Measurements from ENCODE around the gene KIF6.

Gene KIF6

DNA sequence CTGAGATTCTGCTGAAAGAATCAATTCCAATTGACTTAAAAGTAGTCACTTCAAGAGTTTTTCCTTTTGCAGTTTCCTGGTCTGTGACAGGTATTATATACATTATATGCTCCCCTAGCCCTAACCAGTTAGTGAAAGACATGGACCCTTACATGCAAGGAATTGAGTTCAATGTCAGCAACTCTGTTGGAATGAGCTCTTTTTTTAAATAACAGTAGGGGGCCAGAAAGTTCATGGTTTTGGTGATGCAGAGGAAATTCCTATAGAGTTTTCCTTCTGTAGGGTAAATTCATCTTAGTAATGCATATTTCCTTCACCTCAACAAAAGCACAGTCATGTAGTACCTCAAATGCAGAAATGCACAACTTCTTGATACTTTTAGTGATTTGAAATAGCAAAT, 172.2 kb downstream of the KIF6 start:
- no peak for DNase-seq (ENCODE audit: extremely low read depth, low read depth)
- TF ChIP-seq, protein P1, sequence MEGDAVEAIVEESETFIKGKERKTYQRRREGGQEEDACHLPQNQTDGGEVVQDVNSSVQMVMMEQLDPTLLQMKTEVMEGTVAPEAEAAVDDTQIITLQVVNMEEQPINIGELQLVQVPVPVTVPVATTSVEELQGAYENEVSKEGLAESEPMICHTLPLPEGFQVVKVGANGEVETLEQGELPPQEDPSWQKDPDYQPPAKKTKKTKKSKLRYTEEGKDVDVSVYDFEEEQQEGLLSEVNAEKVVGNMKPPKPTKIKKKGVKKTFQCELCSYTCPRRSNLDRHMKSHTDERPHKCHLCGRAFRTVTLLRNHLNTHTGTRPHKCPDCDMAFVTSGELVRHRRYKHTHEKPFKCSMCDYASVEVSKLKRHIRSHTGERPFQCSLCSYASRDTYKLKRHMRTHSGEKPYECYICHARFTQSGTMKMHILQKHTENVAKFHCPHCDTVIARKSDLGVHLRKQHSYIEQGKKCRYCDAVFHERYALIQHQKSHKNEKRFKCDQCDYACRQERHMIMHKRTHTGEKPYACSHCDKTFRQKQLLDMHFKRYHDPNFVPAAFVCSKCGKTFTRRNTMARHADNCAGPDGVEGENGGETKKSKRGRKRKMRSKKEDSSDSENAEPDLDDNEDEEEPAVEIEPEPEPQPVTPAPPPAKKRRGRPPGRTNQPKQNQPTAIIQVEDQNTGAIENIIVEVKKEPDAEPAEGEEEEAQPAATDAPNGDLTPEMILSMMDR (IDR thresholded peaks at IDR 0.05; ENCODE audit: low read depth, low read length), result no peak

DNA sequence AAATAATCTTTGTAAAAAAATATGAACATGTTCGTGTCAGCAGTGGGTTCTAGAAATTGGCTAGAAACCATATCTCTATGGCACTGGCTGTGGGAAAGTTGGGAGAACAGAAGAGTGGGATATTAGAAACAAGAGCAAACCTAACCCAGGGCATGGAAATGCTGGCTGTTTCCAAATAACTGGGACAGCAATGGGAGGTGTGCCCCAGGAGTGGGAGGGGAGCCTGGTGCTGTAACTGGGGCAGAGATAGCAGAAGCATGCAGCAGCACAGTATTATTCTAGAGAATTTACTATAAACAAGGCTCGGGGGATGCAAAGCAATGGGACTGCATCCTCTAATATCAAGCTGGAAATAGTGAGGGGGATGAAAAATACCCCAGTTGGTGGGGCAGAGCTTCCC, 175.0 kb downstream of the KIF6 start:
- no peak for DNase-seq (ENCODE audit: extremely low read depth, low read depth)
- TF ChIP-seq, protein P1 (IDR thresholded peaks at IDR 0.05; ENCODE audit: low read depth, low read length), result no peak

DNA sequence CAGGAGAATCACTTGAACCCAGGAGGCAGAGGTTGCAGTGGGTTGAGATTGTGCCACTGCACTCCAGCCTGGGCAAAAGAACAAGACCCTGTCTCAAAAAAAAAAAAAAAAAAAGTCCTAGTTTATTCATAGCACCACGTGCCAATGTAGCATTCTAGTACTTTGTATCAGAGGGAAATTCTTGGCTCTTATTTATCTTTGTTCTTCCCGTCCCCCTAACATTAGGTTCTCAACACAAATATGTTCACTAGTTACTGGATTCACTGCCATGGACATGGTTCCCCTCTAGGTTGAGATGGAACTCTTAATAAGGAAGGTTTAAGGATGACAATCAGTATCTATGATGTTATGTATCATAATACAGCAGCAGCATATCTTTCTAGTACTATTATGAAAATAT, 178.5 kb downstream of the KIF6 start:
- TF ChIP-seq, protein P1 (IDR thresholded peaks at IDR 0.05; ENCODE audit: low read depth, low read length), result no peak
- no peak for DNase-seq (ENCODE audit: extremely low read depth, low read depth)

DNA sequence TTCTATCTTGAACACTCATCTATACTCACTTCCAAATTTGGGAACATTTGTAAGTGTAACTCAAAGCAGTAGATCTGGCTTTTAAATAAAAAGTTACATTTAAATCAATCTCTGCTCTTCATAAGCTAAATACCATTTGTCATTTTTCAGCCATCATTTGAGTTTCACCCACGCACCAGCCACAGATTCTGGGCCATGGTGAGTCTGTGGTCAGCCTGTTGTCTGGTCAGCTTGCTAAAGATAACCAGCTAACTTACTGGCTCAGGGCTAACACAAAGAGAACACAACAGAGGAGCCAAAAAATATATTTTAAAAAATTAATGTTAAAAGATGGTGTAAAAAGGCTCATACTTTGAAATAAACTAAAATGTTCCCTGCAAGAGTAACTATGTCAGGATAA, 181.3 kb downstream of the KIF6 start:
- TF ChIP-seq, protein P1 (IDR thresholded peaks at IDR 0.05; ENCODE audit: low read depth, low read length), result no peak

DNA sequence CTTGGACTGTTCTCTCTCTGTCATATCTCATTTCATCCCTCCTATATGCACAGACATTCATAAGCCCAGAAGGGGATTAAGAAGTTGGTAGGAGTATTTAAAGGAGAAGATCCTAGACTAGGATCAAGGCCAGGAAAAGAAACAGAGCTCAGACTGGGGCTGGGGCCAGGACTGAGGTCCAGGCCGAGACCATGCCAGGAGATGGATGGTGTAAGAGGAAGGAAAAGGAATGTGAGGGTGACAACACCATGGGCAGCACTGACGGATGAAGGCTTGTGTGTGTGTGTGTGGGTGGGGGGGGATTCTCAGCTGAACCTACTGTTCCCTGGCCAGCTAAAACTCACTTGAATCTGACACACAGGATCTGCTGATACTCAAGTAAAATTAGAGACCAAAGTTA, 182.1 kb downstream of the KIF6 start:
- no peak for DNase-seq (ENCODE audit: extremely low read depth, low read depth)
- TF ChIP-seq, protein P1 (IDR thresholded peaks at IDR 0.05; ENCODE audit: low read depth, low read length), result no peak

More for the DNA sequence above, 181.3 kb downstream of the KIF6 start:
- DNase-seq (ENCODE audit: extremely low read depth, low read depth), result no peak

DNA sequence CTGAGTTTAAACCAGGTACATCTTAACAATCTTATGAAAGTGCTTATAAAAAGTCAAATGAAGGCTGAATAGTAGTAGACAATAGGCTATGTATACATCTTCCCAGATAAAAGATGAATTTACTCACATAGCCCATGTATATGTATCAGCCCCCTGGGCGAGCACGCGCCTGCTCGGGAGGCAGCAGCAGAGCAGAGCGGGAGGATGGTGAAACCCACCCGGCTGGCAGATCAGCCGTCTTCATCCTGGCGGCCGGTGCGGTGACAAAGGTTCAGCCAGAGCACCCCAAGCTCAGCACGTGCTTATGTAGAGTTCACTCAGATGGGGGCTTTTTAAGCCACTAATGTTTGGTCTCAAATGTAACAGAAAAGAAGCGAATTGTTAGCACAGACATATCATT, 184.8 kb downstream of the KIF6 start:
- no peak for DNase-seq (ENCODE audit: extremely low read depth, low read depth)
- TF ChIP-seq, protein P1 (IDR thresholded peaks at IDR 0.05; ENCODE audit: low read depth, low read length), result no peak

DNA sequence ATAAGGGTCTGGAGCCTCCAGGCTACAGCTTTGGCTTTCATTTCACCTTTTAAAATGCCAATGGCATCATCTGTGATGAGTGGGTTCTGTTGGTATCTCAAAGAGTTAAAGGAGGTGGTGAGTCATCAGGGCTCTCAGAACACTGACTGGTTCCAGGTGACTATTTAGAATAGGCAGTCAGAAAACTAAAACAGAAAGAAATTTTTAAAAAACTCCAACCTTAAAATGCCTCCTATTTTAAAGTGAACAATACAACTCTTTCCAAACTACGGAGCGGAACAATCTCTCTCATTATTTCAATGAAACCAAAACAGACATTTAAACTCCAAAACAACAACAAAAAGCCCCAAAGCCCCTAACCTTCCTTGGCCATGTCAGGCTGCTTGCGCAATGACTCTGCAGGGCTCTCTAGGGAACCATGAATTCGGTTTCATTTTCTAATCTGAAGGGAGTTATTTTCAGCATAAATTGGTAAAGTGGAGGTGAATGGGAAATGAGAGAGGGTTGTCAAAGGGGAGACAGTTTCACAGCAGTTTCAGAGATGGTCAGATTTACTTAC, 194.9 kb downstream of the KIF6 start:
- TF ChIP-seq, protein P1 (IDR thresholded peaks at IDR 0.05; ENCODE audit: low read depth, low read length), result no peak
- DNase-seq (ENCODE audit: extremely low read depth, low read depth), result no peak

All from AG09319 (cell line).